DND-41 (cell line): ENCODE data around the gene CGRRF1.

ENCODE experiments used
- ATAC-seq: fragments of 200-7000 bp; cut with Tn5 transposase; 3 replicates; pipeline ENCODE4 v1.9.1; 2021; ENCODE audit warnings: low read depth; ENCODE audit not compliant: insufficient read depth
- DNase-seq: peaks from one replicate; pipeline ENCODE4 v3.0.0-alpha.2; 2020
- H2AFZ ChIP-seq: 2 replicates; pipeline ENCODE4 v1.6.0; 2012; ENCODE audit warnings: low read depth, low read length
- H3K27ac ChIP-seq: 2 replicates; pipeline ENCODE4 v1.5.1; 2012; ENCODE audit warnings: low read length, inconsistent platforms
- H3K27me3 ChIP-seq: fragments of 200-600 bp; sonication (generic); 2 replicates; pipeline ENCODE4 v1.6.0; 2012; ENCODE audit warnings: low read length, mild to moderate bottlenecking, inconsistent platforms; ENCODE audit not compliant: insufficient read depth, poor library complexity
- H3K36me3 ChIP-seq: 2 replicates; pipeline ENCODE4 v1.5.1; 2012; ENCODE audit warnings: low read length, inconsistent platforms; ENCODE audit not compliant: insufficient read depth
- H3K4me1 ChIP-seq: 2 replicates; pipeline ENCODE4 v1.5.1; 2012; ENCODE audit warnings: mild to moderate bottlenecking, low read length; ENCODE audit not compliant: insufficient read depth
- H3K4me2 ChIP-seq: 2 replicates; pipeline ENCODE4 v1.6.0; 2012; ENCODE audit warnings: mild to moderate bottlenecking, moderate library complexity, low read length, inconsistent platforms; ENCODE audit not compliant: insufficient read depth
- H3K4me3 ChIP-seq, 2 experiments: fragments of 200-600 bp in 1 of 2; shearing (Covaris generic) in 1 of 2; 2 replicates each; pipeline ENCODE4 v1.5.1; 2012 to 2016; ENCODE audit warnings: inconsistent platforms in 2 of 2, low read length in 2 of 2, mild to moderate bottlenecking in 2 of 2, low read depth in 1 of 2, moderate library complexity in 1 of 2
- H3K79me2 ChIP-seq: 2 replicates; pipeline ENCODE4 v1.6.0; 2012; ENCODE audit warnings: low read length, inconsistent platforms; ENCODE audit not compliant: insufficient read depth
- H3K9ac ChIP-seq: 2 replicates; pipeline ENCODE4 v1.6.0; 2012; ENCODE audit warnings: low read depth, mild to moderate bottlenecking, inconsistent platforms, low read length, moderate library complexity
- H3K9me3 ChIP-seq: 2 replicates; pipeline ENCODE4 v1.5.1; 2012; ENCODE audit warnings: low read length, moderate library complexity, mild to moderate bottlenecking, inconsistent platforms; ENCODE audit not compliant: insufficient read depth, severe bottlenecking
- H4K20me1 ChIP-seq: 2 replicates; pipeline ENCODE4 v1.6.0; 2012; ENCODE audit warnings: low read length; ENCODE audit not compliant: insufficient read depth
- CTCF ChIP-seq: IDR thresholded peaks from 2 replicates; pipeline ENCODE4 v1.5.1; 2012; ENCODE audit warnings: borderline replicate concordance, low read length, moderate library complexity, mild to moderate bottlenecking; ENCODE audit not compliant: poor library complexity, severe bottlenecking; ENCODE audit errors: extremely low read depth
- EZH2 ChIP-seq: IDR thresholded peaks from 3 replicates; pipeline ENCODE4 v1.6.1; 2012; ENCODE audit warnings: borderline replicate concordance, low read depth, mild to moderate bottlenecking, moderate library complexity, low read length, inconsistent platforms; ENCODE audit not compliant: severe bottlenecking

Gene CGRRF1

GRCh38 chr14:54570631-54571415 is 61.1 kb downstream of the CGRRF1 start:
- peaks cover 10% of the 10 kb centered on the region for H3K9me3 ChIP-seq
- no peaks in the 10 kb centered on the region for H3K36me3 ChIP-seq
- H3K27me3 ChIP-seq = peaks cover 50% of the 10 kb centered on the region
- H3K27ac ChIP-seq = no peak overlapping the region
- H3K4me2 ChIP-seq = no peak overlapping the region
- H3K79me2 ChIP-seq = no peaks in the 10 kb centered on the region
- H3K9ac ChIP-seq = no peak overlapping the region
- ATAC-seq = no peak
- H2AFZ ChIP-seq = no peak overlapping the region
- H3K4me3 ChIP-seq = no peak overlapping the region
- DNase-seq = no peak
- peaks cover 26% of the 10 kb centered on the region for H3K4me1 ChIP-seq
- TF ChIP-seq EZH2 (no peak), CTCF (no peak)
- H4K20me1 ChIP-seq = peaks cover 3% of the 10 kb centered on the region; the same call in 1 of the 2 replicates

GRCh38 chr14:54572316-54572715 is 62.6 kb downstream of the CGRRF1 start:
- Histone ChIP-seq H3K27ac (no peak overlapping the region), H3K4me3 (no peak overlapping the region), H3K79me2 (no peaks in the 10 kb centered on the region), H3K4me2 (no peak overlapping the region), H2AFZ (no peak overlapping the region), H3K9me3 (peaks cover 10% of the 10 kb centered on the region), H3K36me3 (no peaks in the 10 kb centered on the region), H3K27me3 (peaks cover 41% of the 10 kb centered on the region), H3K9ac (no peak overlapping the region), H4K20me1 (peaks cover 3% of the 10 kb centered on the region; the same call in 1 of the 2 replicates), H3K4me1 (peaks cover 11% of the 10 kb centered on the region)
- DNase-seq (no peak), ATAC-seq (no peak)
- TF ChIP-seq CTCF (peak; percentile 59), EZH2 (no peak)

DNA sequence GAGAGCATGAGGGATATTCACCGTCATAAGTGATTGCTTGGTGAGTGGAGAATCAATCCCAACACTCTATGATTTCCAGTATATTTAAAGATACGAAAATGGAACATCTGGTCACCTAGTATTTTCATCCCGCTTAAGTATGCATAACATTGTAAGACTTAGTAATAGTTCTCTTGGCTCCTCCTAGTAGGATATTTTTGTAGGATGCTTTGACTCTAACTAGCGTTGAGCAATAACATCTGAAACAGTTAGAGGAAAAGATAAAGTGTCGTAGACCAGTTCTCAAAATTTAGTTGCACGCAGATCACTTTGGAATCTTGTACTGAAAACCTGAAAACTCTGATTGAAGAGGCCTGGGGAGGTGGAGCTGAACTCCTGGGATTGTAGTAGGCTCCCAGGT is 64.8 kb downstream of the CGRRF1 start:
- H4K20me1 ChIP-seq = no peaks in the 10 kb centered on the region
- no peak for DNase-seq
- ATAC-seq = no peak
- H3K9ac ChIP-seq = no peak overlapping the region
- H3K4me2 ChIP-seq = no peak overlapping the region
- H3K27ac ChIP-seq = no peak overlapping the region
- no peaks in the 10 kb centered on the region for H3K36me3 ChIP-seq
- no peaks in the 10 kb centered on the region for H3K79me2 ChIP-seq
- no peak overlapping the region for H3K4me3 ChIP-seq
- H3K27me3 ChIP-seq = peaks cover 20% of the 10 kb centered on the region
- no peak overlapping the region for H2AFZ ChIP-seq
- TF ChIP-seq CTCF (no peak), EZH2 (no peak)
- H3K4me1 ChIP-seq = no peaks in the 10 kb centered on the region
- H3K9me3 ChIP-seq = peaks cover 10% of the 10 kb centered on the region
